Adrenal gland (tissue), 5 donors: ENCODE measurements around the gene ITIH5.

ENCODE experiments used
- POLR2A ChIP-seq, 2 donors: fragments of 450-650 bp; IDR thresholded peaks; one replicate each; pipeline ENCODE4 v1.6.1; 2017; ENCODE audit warnings: antibody characterized with exemption in 2 of 2, mild to moderate bottlenecking in 2 of 2, moderate library complexity in 1 of 2
- TF ChIP-seq, protein P1 (sequence below), 6 experiments: fragments of 450-650 bp in 4 of 6; fragments of 200-600 bp in 2 of 6; sonication (generic) in 1 of 6; IDR thresholded peaks; 1 replicate in 5 of 6; 2 replicates in 1 of 6; pipeline versions ENCODE4 v1.5.1 to v1.8.0; 2016 to 2021; ENCODE audit warnings: antibody characterized with exemption in 6 of 6, mild to moderate bottlenecking in 2 of 6, moderate library complexity in 1 of 6
- donor health status: DM: no; HTN: no; CAD: no.

DNA sequence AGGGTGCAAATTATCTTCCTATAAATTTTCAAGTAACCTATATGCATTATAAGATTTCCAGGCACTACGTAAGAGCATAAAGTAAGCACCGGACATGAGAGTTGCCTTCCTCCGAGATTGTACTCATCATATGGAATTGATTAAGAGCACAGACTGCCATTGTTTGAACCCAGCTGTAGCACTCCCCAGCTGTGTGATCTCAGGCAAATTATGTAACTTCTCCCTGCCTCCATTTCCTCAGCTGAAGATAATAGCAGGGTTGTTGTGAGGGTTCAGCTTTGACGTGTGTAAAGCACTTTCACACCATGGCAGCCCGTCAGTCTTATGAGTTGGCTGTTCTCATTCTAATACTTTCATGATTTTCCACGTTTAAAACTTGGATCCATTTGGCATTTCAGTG lies 122.6 kb downstream of the ITIH5 start:
- TF ChIP-seq, protein P1, sequence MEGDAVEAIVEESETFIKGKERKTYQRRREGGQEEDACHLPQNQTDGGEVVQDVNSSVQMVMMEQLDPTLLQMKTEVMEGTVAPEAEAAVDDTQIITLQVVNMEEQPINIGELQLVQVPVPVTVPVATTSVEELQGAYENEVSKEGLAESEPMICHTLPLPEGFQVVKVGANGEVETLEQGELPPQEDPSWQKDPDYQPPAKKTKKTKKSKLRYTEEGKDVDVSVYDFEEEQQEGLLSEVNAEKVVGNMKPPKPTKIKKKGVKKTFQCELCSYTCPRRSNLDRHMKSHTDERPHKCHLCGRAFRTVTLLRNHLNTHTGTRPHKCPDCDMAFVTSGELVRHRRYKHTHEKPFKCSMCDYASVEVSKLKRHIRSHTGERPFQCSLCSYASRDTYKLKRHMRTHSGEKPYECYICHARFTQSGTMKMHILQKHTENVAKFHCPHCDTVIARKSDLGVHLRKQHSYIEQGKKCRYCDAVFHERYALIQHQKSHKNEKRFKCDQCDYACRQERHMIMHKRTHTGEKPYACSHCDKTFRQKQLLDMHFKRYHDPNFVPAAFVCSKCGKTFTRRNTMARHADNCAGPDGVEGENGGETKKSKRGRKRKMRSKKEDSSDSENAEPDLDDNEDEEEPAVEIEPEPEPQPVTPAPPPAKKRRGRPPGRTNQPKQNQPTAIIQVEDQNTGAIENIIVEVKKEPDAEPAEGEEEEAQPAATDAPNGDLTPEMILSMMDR (IDR thresholded peaks at IDR 0.05), result no peak
- TF ChIP-seq POLR2A (IDR thresholded peaks at IDR 0.05), result no peak
